Gastrocnemius medialis (tissue), 4 donors: ENCODE data around the gene SESN3. TPM values are rescaled to one million over a fixed set of nuclear protein-coding genes. Genes with fewer than 3 reads are reported as not detected.
"Not testable (repeated sequence)": the region's sequence is repeated elsewhere in the genome, so short reads cannot be mapped to it uniquely, and the experiment has no call there.

Experiments used
- ATAC-seq, 2 donors: fragments of 150-250 bp; one replicate each; pipeline ENCODE4 v1.9.1; 2016
- DNase-seq, 2 donors: peaks; one replicate each; pipeline ENCODE4 v3.0.0-alpha.2; 2019
- H3K27ac ChIP-seq, 4 donors: fragments of 200-600 bp; sonication (generic); 1 replicate in 1 of 4; 2 replicates in 3 of 4; pipeline ENCODE4 v1.5.1; 2016 to 2018; ENCODE audit warnings: mild to moderate bottlenecking in 2 of 4, moderate library complexity in 1 of 4
- H3K27me3 ChIP-seq, 3 donors: fragments of 200-600 bp; sonication (generic) in 2 of 3; 1 replicate in 1 of 3; 2 replicates in 2 of 3; pipeline versions ENCODE4 v1.5.1 to v1.6.0; 2016 to 2019; ENCODE audit warnings: mild to moderate bottlenecking in 1 of 3, moderate library complexity in 1 of 3
- H3K36me3 ChIP-seq, 2 donors: fragments of 200-600 bp; sonication (generic) in 1 of 2; one replicate each; pipeline ENCODE4 v1.5.1; 2017 to 2018
- H3K4me1 ChIP-seq, 2 donors: fragments of 200-600 bp; sonication (generic) in 1 of 2; one replicate each; pipeline ENCODE4 v1.5.1; 2016 to 2017; ENCODE audit warnings: mild to moderate bottlenecking in 2 of 2
- H3K4me3 ChIP-seq, 4 donors: fragments of 200-600 bp; sonication (generic) in 3 of 4; 1 replicate in 1 of 4; 2 replicates in 3 of 4; pipeline ENCODE4 v1.5.1; 2016 to 2019; ENCODE audit warnings: mild to moderate bottlenecking in 2 of 4
- H3K9me3 ChIP-seq, 3 donors: fragments of 200-600 bp; sonication (generic) in 2 of 3; 1 replicate in 1 of 3; 2 replicates in 2 of 3; pipeline ENCODE4 v1.5.1; 2016 to 2019
- CTCF ChIP-seq, 5 experiments: fragments of 450-650 bp in 3 of 5; fragments of 200-600 bp in 2 of 5; sonication (generic) in 2 of 5; IDR thresholded peaks in 4 of 5; conservative IDR thresholded peaks in 1 of 5; 1 replicate in 4 of 5; 2 replicates in 1 of 5; pipeline ENCODE4 v1.5.1; 2016 to 2019; ENCODE audit warnings: antibody characterized with exemption in 5 of 5, mild to moderate bottlenecking in 3 of 5, moderate library complexity in 3 of 5
- POLR2A ChIP-seq, 2 donors: fragments of 450-650 bp; IDR thresholded peaks; one replicate each; pipeline ENCODE4 v1.6.1; 2017; ENCODE audit warnings: antibody characterized with exemption in 2 of 2, mild to moderate bottlenecking in 2 of 2, moderate library complexity in 2 of 2
- in situ Hi-C, 4 donors: fragments of 200-750 bp; cut with MboI; loops; one replicate each; pipeline versions ENCODE4 v1.15.0 to v1.8.0; 2017; ENCODE audit warnings: low sequenced_read_pairs in 4 of 4
- intact Hi-C: fragments of 100-400 bp; cut with DNase I; formaldehyde crosslinking; loops from one replicate; pipeline ENCODE4 v1.15.1; 2023; ENCODE audit warnings: low total_unique reads
- total RNA-seq, 4 donors: library from RNA; depleted of rRNA; stranded (reverse); fragments of >200 nt; gene quantifications; one replicate each; pipeline versions ENCODE4 v1.1.0 to v1.2.3, GENCODE V29; 2016

SESN3 gene
- total RNA-seq, 4 donors from 2014 or later, result 6.0 to 10.8 (median 7.8) TPM

GRCh38 chr11:95212609-95213008, 18.4 kb downstream of the SESN3 start:
- in situ Hi-C loops, result no loop called here
- H3K27ac ChIP-seq, result no peak overlapping the region
- DNase-seq (no peak), ATAC-seq (no peak)
- TF ChIP-seq CTCF (IDR thresholded peaks at IDR 0.05 in 4 of 5, conservative IDR thresholded peaks at IDR 0.05 in 1 of 5) (no peak), POLR2A (IDR thresholded peaks at IDR 0.05) (no peak)
- intact Hi-C loops, result no loop called here
- H3K9me3 ChIP-seq, result no peaks in the 10 kb centered on the region
- H3K4me1 ChIP-seq, result no peaks in the 10 kb centered on the region
- no peak overlapping the region for H3K4me3 ChIP-seq
- H3K36me3 ChIP-seq, result no peaks in the 10 kb centered on the region
- no peaks in the 10 kb centered on the region for H3K27me3 ChIP-seq

GRCh38 chr11:95209535-95209934, 21.5 kb downstream of the SESN3 start:
- DNase-seq, H3K36me3 ChIP-seq, intact Hi-C loops, H3K4me1 ChIP-seq, in situ Hi-C loops, H3K27me3 ChIP-seq, H3K4me3 ChIP-seq, ATAC-seq, H3K27ac ChIP-seq, H3K9me3 ChIP-seq: not testable (repeated sequence)

- intact Hi-C loops (no loop called here), in situ Hi-C loops (no loop called here)
- Histone ChIP-seq H3K4me3 (no peak overlapping the region), H3K36me3 (no peaks in the 10 kb centered on the region), H3K4me1 (no peaks in the 10 kb centered on the region), H3K9me3 (no peaks in the 10 kb centered on the region), H3K27me3 (no peaks in the 10 kb centered on the region), H3K27ac (no peak overlapping the region)
- ATAC-seq (no peak), DNase-seq (no peak)
- no peak for TF ChIP-seq POLR2A (IDR thresholded peaks at IDR 0.05)
- no peak for TF ChIP-seq CTCF (IDR thresholded peaks at IDR 0.05 in 4 of 5, conservative IDR thresholded peaks at IDR 0.05 in 1 of 5)
Measured at GRCh38 chr11:95200781-95201457, 30.1 kb downstream of the SESN3 start.

- intact Hi-C loops (no loop called here), in situ Hi-C loops (no loop called here)
- no peak for TF ChIP-seq CTCF (IDR thresholded peaks at IDR 0.05 in 4 of 5, conservative IDR thresholded peaks at IDR 0.05 in 1 of 5)
- TF ChIP-seq POLR2A (IDR thresholded peaks at IDR 0.05), result no peak
- Histone ChIP-seq H3K4me1 (no peaks in the 10 kb centered on the region), H3K9me3 (no peaks in the 10 kb centered on the region), H3K27ac (no peak overlapping the region), H3K36me3 (no peaks in the 10 kb centered on the region), H3K4me3 (no peak overlapping the region), H3K27me3 (no peaks in the 10 kb centered on the region)
- ATAC-seq (no peak), DNase-seq (no peak)
Measured at GRCh38 chr11:95195831-95196230, 35.2 kb downstream of the SESN3 start.

GRCh38 chr11:95193541-95193940, 37.5 kb downstream of the SESN3 start:
- TF ChIP-seq POLR2A (IDR thresholded peaks at IDR 0.05), result no peak
- no peak for TF ChIP-seq CTCF (IDR thresholded peaks at IDR 0.05 in 4 of 5, conservative IDR thresholded peaks at IDR 0.05 in 1 of 5)
- no peaks in the 10 kb centered on the region for H3K4me1 ChIP-seq
- H3K36me3 ChIP-seq, result peaks cover 0 to 7% of the 10 kb centered on the region in 2 donors
- no peaks in the 10 kb centered on the region for H3K27me3 ChIP-seq
- intact Hi-C loops, result no loop called here
- no peak for DNase-seq
- no peak for ATAC-seq
- H3K4me3 ChIP-seq, result no peak overlapping the region
- in situ Hi-C loops, result no loop called here
- H3K27ac ChIP-seq, result no peak overlapping the region
- H3K9me3 ChIP-seq, result no peaks in the 10 kb centered on the region
